BE2C (cell line): ENCODE data around the gene FAM114A2.

ENCODE experiments used
- DNase-seq: peaks from one replicate; pipeline ENCODE4 v3.0.0-alpha.2; 2020
- H3K27me3 ChIP-seq: fragments of 250-450 bp; sonication (Bioruptor Pico); 2 replicates; pipeline ENCODE4 v1.5.1; 2020; ENCODE audit warnings: mild to moderate bottlenecking
- H3K36me3 ChIP-seq: fragments of 250-450 bp; sonication (Bioruptor Pico); 2 replicates; pipeline ENCODE4 v1.5.1; 2020; ENCODE audit warnings: mild to moderate bottlenecking
- H3K4me1 ChIP-seq: fragments of 250-450 bp; sonication (Bioruptor Pico); 2 replicates; pipeline ENCODE4 v1.5.1; 2020
- H3K4me3 ChIP-seq: 2 replicates; pipeline ENCODE4 v1.5.1; 2011; ENCODE audit warnings: low read depth, low read length
- H3K9me3 ChIP-seq: fragments of 250-450 bp; sonication (Bioruptor Pico); 2 replicates; pipeline ENCODE4 v1.5.1; 2020
- TF ChIP-seq, protein P1 (sequence below): IDR thresholded peaks from 2 replicates; pipeline ENCODE4 v1.5.1; 2012; ENCODE audit warnings: mild to moderate bottlenecking, low read depth, low read length

FAM114A2 gene

DNA sequence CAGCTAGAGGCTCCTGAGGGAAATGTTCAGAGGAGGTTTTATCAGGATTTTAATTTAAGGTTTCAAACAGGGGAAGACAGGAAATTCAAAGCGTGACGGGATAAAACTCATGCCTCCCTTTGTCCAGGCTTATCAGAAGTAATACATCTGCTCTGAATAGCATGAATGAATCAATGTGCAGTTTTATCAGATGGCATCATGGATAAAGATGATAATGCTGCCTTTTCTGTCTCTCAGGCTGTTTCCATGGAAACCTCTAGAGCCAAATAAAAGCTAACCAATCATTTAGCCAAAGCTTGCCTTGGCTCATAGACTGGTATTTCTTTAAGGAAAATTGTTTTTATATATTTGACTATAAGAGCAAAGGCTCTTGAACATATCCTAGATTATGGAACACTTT is 16.5 kb upstream of the FAM114A2 start:
- DNase-seq, result no peak
- H3K4me3 ChIP-seq, result no peak overlapping the region
- TF ChIP-seq, protein P1, sequence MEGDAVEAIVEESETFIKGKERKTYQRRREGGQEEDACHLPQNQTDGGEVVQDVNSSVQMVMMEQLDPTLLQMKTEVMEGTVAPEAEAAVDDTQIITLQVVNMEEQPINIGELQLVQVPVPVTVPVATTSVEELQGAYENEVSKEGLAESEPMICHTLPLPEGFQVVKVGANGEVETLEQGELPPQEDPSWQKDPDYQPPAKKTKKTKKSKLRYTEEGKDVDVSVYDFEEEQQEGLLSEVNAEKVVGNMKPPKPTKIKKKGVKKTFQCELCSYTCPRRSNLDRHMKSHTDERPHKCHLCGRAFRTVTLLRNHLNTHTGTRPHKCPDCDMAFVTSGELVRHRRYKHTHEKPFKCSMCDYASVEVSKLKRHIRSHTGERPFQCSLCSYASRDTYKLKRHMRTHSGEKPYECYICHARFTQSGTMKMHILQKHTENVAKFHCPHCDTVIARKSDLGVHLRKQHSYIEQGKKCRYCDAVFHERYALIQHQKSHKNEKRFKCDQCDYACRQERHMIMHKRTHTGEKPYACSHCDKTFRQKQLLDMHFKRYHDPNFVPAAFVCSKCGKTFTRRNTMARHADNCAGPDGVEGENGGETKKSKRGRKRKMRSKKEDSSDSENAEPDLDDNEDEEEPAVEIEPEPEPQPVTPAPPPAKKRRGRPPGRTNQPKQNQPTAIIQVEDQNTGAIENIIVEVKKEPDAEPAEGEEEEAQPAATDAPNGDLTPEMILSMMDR, result no peak
- no peaks in the 10 kb centered on the region for H3K9me3 ChIP-seq
- no peaks in the 10 kb centered on the region for H3K4me1 ChIP-seq
- H3K36me3 ChIP-seq, result peaks cover 19% of the 10 kb centered on the region
- no peaks in the 10 kb centered on the region for H3K27me3 ChIP-seq

DNA sequence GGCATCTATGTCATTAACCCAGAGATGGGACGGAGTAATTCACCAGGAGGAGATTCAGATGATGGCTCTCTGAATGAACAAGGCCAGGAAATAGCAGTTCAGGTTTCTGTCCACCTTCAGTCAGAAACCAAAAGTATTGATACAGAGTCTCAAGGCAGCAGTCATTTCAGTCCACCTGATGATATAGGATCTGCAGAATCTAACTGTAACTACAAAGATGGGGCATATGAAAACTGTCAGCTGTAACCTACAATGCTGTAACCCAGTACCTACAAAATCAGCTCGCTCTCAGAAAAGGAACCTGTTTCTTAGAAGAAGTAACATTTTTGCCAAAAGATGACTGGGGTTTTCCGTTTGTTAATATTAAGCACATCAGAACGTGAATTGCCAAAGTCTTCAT is 14.8 kb upstream of the FAM114A2 start:
- TF ChIP-seq, protein P1, result no peak
- H3K27me3 ChIP-seq, result no peaks in the 10 kb centered on the region
- no peak overlapping the region for H3K4me3 ChIP-seq
- H3K9me3 ChIP-seq, result no peaks in the 10 kb centered on the region
- no peak for DNase-seq
- no peaks in the 10 kb centered on the region for H3K4me1 ChIP-seq
- peaks cover 19% of the 10 kb centered on the region for H3K36me3 ChIP-seq

DNA sequence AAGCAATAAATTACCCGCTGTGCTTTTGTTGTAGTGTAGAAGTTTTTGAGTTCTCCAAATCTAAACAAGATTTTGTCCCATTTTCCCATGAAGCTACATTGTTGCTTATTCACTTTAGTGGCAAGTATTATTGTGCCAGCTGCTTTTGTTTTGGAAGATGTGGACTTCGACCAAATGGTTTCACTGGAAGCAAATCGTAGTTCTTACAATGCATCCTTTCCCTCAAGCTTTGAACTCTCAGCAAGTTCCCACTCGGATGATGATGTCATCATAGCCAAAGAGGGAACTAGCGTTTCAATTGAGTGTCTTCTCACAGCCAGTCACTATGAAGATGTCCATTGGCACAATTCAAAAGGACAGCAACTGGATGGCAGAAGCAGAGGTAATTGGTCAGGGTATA is 10.9 kb upstream of the FAM114A2 start:
- no peaks in the 10 kb centered on the region for H3K9me3 ChIP-seq
- H3K4me3 ChIP-seq, result no peak overlapping the region
- no peak for DNase-seq
- TF ChIP-seq, protein P1, result no peak
- no peaks in the 10 kb centered on the region for H3K27me3 ChIP-seq
- H3K36me3 ChIP-seq, result peaks cover 12% of the 10 kb centered on the region
- H3K4me1 ChIP-seq, result no peaks in the 10 kb centered on the region

DNA sequence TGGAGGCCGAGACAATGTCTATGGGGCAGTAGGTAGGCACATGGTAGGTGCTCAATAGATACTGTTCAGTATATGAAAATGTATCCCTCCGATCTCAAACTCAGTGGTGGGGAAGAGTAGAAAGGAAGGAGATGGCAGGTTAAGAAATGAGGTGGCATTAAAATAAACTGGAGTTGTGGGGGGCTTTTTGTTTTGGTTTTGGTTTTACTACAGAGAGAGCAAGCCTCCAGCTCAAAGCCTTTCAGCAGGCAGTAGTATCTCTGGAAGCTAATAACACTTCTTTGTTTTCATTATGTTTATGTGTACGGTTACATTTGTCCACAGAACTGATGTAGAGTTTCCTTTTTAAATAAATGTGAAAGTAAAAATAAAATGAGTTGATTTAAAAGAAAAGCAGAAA is 8.6 kb upstream of the FAM114A2 start:
- Histone ChIP-seq H3K9me3 (no peaks in the 10 kb centered on the region), H3K27me3 (no peaks in the 10 kb centered on the region), H3K4me1 (no peaks in the 10 kb centered on the region), H3K36me3 (no peaks in the 10 kb centered on the region), H3K4me3 (no peak overlapping the region)
- TF ChIP-seq, protein P1, result no peak
- DNase-seq, result no peak

DNA sequence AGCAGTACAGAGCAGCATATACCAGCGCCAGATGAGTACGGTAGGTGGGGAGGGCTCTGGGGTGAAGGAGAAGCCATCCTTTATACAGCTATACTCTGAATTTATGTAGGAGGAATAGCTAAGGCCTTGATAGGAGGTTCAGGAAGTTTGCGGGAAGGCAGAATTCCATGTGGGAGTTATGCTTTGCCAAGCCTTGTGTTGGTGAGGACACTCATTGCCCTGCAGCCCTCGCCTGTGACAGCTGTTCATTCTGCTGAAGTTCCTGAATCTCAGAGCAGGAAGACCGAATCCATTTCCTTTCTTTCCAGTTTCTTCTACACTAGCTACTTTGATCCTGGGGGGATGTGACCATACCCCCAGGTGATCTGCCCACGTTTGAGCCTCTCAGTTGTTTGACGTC is 7.8 kb upstream of the FAM114A2 start:
- Histone ChIP-seq H3K27me3 (no peaks in the 10 kb centered on the region), H3K4me1 (no peaks in the 10 kb centered on the region), H3K9me3 (no peaks in the 10 kb centered on the region), H3K36me3 (no peaks in the 10 kb centered on the region), H3K4me3 (no peak overlapping the region)
- TF ChIP-seq, protein P1, result no peak
- no peak for DNase-seq

DNA sequence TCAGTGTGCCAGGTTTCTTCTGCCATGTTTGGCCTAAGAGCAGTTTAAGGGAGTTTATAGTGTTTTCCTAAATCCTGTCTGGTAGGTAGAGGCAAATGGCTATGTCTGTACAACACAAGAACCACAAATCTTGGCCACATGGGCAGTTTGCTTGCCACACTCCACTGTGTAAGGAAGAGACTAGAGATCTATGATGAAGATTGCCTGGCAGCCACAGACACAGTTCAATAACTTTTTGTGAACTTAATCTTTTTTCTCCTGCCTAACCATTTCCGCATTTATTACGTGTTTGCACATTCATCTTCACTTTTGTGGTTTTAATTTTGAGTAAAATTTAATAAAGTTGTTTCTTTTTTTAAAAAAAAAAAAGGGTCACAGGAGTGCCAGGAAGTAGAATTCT is 5.9 kb upstream of the FAM114A2 start:
- H3K9me3 ChIP-seq, result no peaks in the 10 kb centered on the region
- H3K4me1 ChIP-seq, result no peaks in the 10 kb centered on the region
- TF ChIP-seq, protein P1, result no peak
- H3K36me3 ChIP-seq, result no peaks in the 10 kb centered on the region
- DNase-seq, result no peak
- H3K27me3 ChIP-seq, result no peaks in the 10 kb centered on the region
- no peak overlapping the region for H3K4me3 ChIP-seq
